IPS-NIHi7 (cell line): ENCODE data around the gene SUV39H2.
A peak's percentile ranks its signal among the peaks of the same experiment; 100 is the strongest.
"Not testable (repeated sequence)": the region's sequence is repeated elsewhere in the genome, so short reads cannot be mapped to it uniquely, and the experiment has no call there.

ENCODE experiments used
- DNase-seq: peaks from one replicate; pipeline ENCODE4 v3.0.0; 2012; ENCODE audit warnings: mixed read lengths; ENCODE audit errors: extremely low spot score

SUV39H2 gene

DNA sequence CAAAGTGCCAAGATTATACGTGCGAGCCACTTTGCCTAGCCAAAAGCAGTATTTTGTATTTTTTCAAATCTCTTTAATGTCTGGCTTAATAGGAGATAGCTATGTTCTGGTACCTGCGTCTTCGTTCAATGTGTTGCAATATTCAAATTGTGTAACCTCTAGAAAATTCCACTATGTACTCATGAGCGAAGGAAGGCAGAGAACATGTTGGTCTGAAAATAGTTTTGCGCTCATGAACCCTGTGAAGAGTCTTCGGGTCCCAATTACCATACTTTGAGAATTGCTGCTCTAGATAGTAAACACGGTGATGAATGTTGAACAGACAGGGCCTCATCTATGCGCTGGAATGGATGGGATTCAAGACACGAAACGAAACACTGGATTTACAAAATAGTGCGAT lies 2.7 kb upstream of the SUV39H2 start:
- DNase-seq: no peak

DNA sequence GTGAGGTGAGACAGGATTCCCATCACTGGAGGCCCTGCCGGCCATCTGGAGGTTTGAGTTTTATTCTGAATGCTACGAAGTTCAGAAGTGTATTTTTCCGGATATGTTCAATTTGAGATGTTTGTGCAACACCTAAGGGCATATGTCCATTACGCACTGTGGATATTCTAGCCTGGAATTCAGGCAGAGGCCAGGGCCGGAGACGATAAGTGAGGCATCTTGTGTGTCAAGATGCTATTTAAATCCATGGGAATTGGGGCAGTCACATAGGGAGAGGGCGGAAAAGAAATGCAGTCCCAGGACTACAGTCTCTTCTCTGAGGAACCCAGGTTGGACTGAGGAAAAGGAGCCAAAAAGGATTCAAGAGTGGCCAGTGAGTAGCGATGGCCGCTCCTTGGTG lies 1.9 kb upstream of the SUV39H2 start:
- DNase-seq: no peak

DNA sequence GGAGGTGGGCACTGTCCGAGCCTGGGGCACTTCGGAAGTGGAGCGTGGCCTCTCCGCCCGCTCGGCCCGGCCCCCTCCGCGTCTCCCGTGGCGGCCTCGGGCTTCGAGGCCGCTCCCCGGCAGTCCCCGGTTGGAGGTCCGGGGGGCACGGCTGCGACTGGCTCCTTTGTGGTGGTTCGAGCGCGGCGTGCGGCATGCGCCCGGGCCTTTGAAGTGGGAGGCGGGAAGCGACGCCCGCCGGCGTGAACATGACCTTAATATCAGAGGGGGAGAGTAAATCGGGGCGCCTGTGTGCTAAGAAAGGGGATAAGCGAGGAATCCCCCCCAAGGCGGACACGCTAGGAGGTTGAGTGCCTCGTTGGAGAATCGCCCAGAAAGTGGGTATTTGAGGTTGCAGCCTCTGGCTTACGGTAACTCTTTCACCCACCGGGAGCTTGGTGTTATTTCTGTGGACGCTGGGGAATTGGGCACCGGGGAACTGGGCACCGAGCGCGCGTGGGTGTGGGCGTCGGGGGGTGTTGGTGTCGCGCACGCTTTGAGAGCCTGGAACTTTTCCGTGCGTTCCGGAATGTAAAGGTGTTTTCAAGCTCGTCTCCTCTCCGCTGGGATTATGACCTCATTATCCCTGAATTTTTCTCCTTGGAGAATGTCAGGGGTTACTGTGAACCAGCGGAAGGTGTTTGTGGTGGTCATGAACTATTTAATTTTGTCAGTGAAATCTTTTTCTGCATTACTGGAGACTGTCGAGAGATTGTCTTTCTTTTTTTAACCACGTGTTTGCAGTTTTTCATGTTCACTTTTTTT lies 660 bp downstream of the SUV39H2 start:
- DNase-seq: peak; percentile 17

DNA sequence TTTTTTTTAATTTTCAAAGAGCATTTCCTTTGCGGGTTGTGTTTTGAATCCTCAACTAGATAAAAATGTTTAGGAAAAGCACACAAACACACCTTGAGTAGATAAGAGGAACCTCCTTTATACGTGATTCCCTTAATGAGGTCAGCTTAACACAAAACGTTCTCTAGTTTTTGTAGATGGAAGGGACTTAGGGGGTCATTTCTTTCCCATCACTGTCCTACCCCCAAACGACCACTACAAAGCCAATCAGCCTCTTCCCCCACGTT lies 1.2 kb downstream of the SUV39H2 start:
- no peak for DNase-seq

DNA sequence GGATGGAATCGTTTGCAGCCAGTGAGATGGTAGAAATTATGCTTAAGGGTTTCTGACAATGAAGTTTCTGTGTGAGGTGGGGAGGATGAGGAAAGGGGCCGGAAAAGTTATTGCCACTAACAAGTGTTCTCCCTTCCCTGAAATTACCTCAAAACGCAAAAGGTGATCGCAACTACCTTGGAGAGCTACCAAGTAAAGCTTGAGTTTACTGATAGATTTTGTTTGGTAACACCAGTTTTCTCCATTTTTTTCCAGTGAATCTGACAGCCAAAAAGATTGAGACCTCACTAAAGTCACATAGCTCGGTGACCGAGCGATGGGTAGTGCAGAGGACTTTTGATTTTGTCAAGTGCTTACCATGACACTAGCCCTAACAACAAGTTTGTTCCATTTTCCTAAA lies 1.6 kb downstream of the SUV39H2 start:
- DNase-seq: peak; percentile 25

DNA sequence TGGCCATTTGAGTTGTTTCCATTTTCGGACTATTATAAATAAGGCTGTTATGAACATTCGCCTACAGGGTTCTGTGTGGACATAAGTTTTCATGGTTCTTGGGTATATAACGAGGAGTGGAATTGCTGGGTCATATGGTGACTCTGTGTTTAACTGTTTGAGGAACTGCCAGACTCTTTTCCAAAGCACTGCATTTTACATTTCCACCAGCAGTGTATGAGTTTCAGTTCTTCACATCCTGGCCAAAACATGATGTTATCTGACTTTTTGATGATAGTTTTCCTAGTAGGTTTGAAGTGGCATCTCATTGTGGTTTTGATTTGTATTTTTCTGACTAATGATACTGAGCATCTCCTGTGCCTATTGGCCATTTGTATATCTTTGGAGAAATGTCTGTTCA lies 5.4 kb downstream of the SUV39H2 start:
- DNase-seq: no peak

DNA sequence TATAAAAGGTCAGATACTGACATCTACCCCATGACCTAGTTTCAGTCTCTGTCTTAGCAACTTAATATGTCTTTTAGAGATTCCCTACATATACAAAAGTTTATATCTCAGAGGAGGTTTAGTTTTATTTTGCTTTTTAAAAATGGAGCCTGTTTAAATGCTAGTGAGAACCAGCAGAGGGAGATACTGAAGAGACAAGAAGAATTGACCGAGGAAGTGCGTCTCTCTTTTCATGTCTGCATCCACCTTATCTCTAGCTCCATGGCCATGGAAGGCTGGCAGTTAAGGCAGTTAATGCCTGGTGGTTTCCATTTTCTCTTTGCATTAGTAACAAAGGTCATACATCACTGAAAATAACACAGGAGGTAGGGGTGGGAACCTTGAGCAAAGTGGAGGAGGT lies 10.7 kb downstream of the SUV39H2 start:
- DNase-seq: peak; percentile 35

DNA sequence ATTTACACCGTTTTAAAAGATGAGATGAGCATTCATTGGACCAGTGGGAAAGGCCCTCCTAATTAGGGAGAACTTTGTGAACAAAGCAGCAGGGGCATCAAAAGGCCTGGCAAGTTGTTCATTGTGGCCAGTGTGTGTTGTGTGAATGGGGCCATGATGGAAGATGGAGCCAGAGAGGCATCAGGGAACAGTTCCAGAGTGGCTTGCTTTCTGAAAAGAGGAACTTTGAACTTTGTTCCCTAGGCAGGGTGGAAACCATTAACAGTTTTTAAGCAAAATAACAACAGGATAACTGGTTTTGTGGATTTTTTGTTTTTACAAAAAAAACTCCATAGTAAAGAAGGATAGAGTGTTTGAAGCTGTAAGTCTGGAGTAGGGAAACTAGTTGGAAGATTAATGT lies 12.5 kb downstream of the SUV39H2 start:
- DNase-seq: no peak

DNA sequence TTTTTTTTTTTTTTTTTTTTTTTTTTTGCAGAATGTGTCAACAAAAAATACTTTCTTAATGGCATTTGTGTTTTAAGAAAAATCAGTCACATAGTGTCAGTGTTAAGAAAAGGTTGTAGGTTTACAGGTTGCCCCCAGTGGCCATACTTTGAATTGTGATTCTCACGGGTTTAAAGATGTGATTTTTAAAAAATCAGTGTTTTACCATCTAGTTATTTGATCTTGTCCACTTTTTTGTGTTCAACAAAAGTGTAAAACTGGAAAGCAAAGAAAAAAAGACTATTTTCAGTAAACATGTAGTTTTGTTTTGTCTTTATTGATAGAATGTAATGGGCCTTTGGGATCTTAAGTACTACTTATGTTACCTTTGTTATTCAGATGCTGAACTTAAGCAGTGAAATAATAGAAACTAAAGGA lies 25.7 kb downstream of the SUV39H2 start:
- DNase-seq: peak; percentile 28

DNA sequence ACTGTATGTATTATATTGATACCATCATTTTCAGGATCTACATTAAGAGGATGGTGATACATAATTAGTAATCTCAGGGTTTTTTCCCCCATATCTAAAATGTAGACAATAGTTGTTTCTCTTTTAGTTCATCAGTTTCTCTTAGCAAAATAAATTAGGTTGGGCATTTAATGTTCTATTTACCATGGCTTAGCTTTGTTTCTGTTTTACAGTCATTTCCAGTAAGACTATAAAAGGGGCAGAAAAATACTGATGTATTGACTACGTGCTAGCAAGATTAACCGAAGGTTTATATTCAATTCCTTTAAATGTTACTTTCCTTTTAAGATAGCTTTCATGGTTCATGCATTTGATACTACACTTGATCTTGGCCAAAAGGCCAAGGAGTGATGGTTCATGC lies 26.2 kb downstream of the SUV39H2 start:
- no peak for DNase-seq

DNA sequence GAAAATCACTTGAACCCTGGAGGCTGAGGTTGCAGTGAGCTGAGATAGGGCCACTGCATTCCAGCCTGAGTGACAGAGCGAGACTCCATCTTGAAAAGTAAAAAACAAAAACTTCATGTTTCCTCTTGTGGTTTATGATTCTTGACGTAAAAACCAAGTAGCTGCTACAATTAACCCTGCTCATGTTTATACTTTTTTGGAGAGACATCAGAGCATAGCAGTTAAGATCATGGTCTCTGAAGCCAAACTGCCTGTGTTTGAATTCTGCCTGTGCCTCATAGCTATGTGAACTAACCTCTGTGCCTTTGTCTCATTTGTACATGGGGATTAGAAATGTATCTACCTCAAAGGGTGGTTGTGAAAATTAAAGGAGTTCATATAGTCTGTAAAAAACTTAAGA lies 27.2 kb downstream of the SUV39H2 start:
- DNase-seq: no peak

DNA sequence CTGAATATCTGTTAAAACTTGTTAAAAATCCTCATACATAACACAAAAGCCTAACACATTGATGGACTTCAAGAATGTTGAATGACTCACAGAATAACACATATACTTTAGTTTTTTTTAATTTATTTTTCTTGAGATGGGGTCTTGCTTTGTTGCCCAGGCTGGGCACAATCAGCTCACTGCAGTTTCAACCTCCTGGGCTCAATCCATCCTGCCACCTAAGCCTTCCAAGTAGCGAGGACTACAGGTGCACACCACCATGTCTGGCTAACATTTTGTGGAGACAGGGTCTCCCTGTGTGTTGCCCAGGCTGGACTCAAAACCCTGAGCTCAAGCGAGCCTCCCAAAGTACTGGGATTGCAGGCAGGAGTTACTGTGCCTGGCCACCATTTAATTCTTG lies 28.1 kb downstream of the SUV39H2 start:
- DNase-seq: no peak

DNA sequence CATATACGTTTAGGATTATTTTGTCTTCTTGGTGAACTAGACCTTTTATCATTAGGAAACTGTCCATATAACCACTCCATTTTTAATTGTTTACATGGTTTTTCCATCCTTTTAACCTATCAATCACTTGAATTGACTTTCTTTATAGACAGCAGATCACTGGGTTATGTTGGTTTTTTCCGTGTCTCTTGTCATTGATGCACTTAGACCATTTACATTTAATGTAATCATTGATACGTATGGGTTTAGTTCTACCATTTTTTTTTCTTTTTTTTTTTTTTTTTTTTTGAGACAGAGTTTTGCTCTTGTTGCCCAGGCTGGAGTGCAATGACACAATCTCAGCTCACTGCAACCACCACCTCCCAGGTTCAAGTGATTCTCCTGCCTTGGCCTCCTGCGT lies 28.9 kb downstream of the SUV39H2 start:
- DNase-seq: not testable (repeated sequence)

DNA sequence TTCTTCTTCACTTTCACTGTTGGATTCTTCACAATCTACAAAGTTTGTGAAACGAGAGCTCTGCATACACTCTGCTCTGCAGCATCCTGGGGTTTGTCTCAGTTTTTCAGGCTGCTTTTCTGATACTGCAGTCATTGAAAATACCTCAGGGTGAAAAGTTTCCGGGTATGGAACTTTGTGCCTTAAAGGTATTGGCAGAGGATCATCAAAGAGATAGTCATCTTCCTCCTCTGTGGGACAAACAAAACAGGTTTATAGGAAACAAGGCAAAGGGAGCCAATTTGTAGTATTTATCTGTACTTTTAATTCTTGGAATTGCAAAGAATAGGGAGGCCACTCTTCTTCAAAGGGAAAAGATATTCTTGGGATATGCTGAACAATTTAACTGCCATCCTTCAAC lies 30.4 kb downstream of the SUV39H2 start:
- DNase-seq: no peak

DNA sequence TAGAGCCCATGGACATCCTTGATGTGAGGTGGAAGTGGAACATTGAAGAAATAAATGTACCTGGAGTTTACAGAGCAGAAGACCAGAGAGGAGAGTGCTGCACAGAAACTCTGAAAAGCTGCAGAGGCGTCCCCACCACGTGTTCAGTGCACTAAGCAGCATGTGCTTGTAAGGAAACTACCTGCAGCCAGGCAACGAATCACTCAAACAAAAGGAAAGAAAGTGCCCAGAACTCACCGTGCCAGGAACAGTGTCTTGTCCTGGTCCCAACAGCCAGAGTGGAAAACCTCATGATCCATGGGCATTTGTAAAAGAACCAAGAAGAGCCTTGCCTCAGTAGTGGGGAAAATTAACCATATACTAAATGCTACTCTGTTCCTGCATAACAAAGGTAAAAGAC lies 32.3 kb downstream of the SUV39H2 start:
- DNase-seq: no peak

DNA sequence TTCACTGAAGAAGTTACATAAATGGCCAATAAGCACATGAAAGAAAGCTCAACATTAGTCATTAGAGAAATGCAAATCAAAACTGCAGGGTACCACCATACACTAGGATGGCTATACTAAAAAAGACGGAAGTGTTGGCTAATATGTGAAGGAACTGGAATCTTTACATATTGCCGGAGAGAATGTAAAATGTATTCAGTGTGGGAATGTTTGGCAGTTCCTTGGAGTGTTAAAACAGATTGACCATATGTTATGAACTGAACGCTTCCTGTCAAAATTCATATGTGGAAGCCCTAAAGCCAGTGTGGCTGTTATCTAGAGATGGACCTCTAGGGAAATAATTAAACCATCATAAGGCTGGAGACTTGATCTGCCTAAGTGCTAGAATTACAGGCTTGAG lies 33.1 kb downstream of the SUV39H2 start:
- no peak for DNase-seq

DNA sequence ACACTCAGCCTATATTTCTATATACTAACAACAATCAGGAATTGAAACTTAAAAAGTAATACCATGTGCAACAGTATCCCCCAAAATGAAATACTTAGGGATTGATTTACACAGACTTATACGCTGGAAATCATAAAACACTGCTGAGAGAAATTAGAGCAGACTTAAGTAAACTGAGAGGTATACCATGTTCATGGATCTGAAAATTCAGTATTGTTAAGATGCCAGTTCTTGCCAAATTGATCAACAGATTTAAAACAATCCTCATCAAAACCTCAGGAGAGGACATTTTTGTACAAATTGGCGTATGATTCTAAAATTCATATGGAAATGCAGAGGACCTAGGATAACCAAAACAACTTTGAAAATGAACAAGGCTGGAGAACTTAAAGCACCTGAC lies 37.9 kb downstream of the SUV39H2 start:
- DNase-seq: no peak

DNA sequence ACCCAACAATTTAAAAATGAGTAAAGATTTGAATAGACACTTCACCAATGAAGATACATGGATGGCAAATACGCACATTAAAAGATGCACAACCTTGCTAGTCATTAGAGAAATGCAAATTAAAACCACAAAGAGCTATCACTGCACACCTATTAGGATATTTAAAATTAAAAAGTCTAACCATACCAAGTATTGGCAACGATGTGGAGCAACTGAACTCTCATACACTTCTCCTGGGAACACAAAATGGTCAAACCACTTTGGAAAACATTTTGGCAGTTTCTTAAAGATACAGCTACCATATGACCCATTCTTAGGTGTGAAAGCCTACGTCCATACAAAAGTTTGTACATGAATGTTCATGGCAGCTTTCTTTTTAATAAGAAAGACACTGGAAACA lies 39.2 kb downstream of the SUV39H2 start:
- DNase-seq: no peak

DNA sequence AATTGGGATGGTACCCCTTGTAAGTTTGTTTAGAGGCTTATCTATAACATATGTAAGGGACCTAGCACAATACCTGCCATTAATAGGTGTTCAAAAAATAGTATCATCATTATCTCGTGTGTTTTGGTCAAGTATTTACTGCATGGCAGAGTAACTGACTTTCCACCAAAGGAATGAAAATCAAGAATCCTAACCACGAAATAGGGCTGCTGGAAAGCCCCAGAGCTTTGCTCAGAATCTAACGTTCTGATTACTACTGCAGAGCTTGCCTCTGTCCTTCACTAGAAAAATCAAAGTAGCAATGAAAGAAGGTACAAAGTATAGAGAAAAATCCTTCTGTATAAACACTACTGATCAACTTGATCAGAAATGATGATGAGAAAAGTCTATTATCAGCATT lies 40.3 kb downstream of the SUV39H2 start:
- no peak for DNase-seq

DNA sequence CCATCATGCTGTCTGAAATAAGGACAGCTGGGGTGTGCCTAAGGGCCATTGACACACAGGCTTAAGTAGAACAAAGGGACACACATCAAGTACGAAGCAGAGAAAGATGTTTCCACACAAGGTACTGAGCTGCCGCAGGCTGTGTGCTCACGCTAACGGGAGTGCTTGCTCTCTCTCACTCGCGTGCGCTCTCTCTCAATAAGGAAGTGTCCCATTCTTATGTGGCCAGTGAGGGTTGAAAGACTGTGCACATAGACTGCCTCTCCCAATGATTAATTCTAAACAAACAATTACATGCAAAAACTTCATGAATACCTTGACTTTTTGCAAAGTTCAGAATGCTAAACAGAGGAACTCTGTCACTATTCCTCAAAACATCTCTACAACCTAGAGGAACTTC lies 45.3 kb downstream of the SUV39H2 start:
- DNase-seq: no peak

DNA sequence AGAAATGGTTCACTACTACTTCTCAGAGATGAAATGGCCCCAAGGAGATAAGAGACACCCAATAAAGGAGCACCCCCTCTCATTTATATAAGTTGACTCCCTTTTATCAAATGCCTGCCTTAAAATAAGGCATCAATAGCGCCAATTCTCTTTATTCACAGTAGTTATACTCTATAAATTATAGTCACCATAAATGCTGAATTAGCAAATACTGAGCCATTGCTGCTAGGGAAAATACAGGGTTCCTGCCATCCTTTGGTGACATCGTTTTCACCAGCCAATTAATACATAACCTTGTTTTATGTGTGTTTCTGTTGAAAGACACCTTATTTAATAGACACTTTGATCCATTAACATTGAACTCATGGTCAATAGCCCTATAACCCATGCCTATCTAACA lies 46.6 kb downstream of the SUV39H2 start:
- DNase-seq: no peak

DNA sequence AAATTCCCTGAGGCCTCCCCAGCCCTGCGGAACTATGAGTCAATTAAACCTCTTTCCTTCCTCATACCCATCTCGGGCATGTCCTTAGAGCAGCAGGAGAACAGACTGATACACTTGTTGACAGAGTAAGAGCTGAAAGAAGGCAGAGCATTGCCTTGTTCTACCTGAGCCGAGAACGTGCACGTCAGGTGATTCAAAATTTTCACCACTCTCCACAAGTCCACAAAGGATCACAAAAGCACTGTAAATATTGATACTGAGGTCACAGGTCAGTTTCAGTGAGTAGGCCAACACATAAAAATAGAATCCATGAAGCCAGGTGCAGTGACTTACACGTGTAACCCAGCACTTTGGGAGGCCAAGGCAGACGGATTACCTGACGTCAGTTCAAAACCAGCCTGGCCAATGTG lies 47.4 kb downstream of the SUV39H2 start:
- no peak for DNase-seq

DNA sequence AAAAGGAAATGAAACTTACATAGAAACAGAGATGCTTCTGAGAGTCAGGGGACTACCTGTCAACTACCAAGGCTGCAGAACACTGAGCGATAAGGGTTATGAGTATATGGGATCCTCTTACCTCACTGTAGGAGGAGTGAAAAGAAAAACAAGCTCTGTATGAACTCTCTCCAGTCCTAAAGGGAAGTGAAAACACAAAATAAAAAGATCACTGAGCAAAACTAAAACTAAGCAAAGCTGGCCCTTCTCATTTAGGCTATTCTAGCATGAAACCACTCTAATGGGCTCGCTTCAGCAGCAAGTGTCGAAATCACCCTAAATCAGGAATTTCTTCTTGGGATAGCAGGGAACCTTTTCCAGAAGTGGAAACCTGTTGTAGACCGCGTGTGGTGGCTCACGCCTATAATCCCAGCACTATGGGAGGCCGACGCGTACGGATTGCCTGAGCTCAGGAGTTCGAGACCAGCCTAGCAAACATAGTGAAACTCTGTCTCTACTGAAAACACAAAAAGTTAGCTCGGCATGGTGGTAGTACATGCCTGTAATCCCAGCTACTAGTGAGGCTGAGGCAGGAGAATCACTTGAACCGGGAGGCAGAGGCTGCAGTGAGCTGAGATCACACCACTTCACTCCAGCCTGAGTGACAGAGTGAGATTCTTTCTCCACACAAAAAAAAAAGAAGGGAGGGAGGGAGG lies 48.2 kb downstream of the SUV39H2 start:
- DNase-seq: no peak

DNA sequence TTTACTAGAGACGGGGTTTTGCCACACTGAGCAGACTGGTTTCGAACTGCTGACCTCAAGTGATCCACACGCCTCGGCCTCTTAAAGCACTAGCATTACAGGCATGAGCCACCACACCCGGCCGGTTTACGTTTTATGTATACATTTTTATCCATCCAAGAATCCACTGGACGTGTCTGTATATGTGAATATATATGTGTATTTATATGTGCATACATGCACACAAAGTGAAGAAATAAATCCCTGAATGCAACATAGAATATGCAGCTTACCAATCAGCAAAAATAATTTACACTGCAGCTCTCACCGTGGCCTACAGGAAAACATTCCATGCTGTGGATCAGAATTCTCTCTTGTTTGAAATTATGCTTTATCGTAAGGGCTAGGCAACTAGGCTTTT lies 51.9 kb downstream of the SUV39H2 start:
- DNase-seq: no peak
